GM21576 (cell line): ENCODE measurements around the gene CA10.

ENCODE experiments used
- ATAC-seq: cut with Tn5 transposase; IDR thresholded peaks from one replicate; pipeline ENCODE4 v1.9.1; 2021; ENCODE audit warnings: mild to moderate bottlenecking, moderate library complexity; ENCODE audit not compliant: unreplicated experiment

CA10 gene

DNA sequence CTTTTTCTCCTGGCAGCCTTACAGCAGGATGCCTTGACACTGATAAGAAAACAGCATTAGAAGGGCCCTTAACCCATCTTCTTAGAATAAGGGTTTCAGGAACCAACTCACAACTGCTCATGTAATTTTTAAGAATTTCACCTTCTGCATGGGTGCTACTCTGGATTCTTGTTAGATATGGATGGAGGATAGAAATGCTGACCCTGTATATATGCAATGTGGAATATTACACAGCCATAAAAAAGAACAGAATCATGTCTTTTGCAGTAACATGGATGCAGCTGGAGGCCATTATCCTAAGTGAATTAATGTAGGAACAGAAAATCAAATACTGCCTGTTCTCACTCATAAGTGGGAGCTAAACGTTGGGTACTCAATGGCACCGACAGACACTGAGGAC, 423.5 kb downstream of the CA10 start:
- ATAC-seq = no peak

DNA sequence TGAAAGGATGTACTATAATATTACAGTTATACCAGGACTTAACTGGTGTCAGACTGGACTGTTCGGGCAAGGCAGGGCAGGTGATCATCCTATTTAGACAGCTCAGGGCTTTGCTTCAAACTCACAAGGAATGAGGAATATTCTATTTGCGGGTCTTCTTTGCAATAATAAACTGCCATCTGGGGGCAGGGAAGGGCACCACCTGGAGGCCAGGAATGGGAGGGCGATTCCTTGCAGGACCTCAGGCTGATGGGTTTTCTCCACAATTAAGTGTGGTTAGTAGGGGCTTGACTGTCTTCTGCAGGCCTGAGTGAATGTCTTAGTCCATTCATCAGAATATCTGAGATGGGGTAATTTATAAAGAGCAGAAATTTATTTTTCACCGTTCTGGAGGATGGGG, 424.1 kb downstream of the CA10 start:
- ATAC-seq = no peak

DNA sequence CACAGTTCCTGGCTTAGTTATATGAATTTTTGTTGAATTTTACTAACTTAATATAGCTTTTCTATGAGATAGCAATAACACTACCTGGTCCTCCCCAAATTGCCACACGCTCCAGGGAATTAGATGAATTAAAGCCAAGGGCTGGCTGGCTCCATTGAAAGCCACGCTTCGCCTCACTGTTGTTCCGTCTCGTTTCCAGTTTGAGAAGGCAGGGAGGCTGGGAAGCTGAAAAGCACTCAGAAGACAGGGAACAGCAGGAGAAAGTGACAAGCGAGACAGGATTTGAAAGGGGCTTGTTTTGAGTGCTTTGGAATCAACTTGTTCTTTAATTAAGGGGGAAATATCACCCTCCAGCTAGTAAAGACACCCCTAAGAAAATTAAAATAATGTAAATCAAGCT, 425.3 kb downstream of the CA10 start:
- no peak for ATAC-seq

- no peak for ATAC-seq
Observed at GRCh38 chr17:51731941-51732722, 426.4 kb downstream of the CA10 start.

GRCh38 chr17:51730303-51731050, 428.0 kb downstream of the CA10 start:
- no peak for ATAC-seq

- ATAC-seq = peak; percentile 76
Observed at GRCh38 chr17:51725185-51725584, 433.3 kb downstream of the CA10 start.

DNA sequence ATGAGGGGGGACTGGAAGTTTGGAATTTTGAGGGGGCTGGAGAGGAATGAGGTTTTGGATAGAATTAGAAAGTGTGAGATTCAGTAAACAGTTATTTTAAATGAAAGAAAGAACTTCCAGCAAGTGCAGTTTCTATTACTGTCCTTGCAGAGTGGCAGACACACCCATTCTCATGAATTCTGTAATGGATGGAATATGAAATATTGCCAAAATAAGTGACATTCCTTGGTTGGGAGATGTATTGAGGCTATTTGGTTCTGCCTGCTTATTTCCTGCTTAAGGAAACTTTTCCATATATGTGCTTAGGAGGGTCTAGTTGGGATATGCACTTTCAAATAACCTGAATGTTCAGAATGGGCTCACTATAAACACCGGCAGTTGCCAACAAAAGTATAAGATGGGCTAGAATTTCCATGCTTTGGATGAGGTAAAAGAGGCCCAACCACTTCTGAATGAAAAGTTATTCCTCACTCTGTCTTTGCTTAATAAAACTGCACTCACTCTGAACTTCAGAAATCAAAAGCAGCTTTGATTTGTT, 434.4 kb downstream of the CA10 start:
- ATAC-seq = no peak

DNA sequence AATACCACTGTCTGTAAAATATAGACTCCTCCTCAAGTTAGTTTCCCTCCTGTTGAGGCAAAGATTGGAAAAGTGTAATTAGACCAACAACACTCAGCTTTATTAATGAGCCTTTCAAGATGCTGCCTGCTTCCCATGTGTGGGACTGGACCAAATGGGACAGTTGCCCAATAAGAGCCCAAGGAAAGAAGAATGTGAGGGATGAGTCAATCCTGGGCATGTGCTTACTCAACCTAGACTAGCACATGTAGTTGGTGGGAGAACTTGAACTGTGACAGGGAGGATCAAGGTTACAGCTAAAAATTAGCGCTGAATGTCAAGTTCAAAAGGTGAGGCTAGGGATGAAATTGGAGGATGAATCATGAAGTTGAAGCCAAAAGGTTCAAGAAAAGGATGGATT, 435.5 kb downstream of the CA10 start:
- no peak for ATAC-seq

DNA sequence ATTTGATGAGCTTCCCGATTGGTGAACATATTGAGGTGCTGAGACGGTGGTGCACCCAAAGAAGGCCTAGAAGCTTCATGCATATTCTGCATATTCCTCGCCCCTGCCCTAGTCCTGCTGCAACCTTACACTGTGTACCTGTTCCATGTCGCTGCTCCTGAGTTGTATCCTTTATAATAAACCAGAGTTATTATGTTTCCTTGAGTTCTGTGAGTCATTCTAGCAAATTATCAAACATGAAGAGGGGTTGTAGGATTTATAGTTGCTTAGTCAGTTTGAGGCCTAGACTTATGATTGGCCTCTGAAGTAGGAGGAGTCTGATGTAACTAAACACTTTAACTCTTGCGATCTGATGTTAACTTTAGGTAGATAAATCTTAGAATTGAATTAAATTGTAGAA, 436.8 kb downstream of the CA10 start:
- no peak for ATAC-seq

- ATAC-seq = no peak
Observed at GRCh38 chr17:51720439-51720838, 438.1 kb downstream of the CA10 start.

DNA sequence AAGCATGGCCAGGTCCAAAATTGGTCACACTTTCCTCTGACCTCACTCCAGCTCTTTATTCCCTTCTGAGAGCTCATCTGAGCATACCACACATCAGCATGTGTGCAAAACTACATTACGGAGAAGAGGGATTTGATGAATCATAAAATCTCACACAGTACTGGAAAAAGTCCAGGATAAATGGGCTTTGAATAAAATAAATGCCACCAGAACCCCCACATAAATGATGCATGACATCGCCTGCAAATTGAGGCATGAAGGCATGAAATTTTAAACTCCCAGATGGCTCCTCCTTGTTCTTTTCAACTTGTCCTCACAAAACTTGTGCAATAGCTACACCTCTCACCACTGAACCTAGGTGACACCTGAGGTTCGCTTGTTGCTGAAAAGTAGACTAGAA, 439.5 kb downstream of the CA10 start:
- no peak for ATAC-seq

DNA sequence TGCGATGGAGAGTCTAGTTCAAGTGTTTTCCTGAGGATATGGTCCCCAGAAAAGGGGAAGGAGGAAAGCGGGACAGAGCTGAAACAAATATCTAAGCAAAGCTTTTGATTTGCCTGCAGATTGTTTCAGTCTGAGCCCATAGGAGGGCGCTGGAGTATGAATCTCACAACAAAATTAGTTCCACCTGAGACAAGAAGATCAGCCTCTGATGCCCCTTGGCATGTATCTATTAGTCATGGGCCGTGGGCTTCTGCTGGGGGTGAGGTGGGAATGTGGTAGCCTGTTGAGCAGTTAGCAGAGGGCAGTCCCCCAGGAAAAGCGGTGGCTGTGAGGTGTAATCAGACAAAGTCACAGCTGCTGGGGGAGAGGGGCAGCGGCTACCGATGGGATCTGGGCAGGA, 446.9 kb downstream of the CA10 start:
- no peak for ATAC-seq

GRCh38 chr17:51710634-51710979, 447.9 kb downstream of the CA10 start:
- no peak for ATAC-seq

DNA sequence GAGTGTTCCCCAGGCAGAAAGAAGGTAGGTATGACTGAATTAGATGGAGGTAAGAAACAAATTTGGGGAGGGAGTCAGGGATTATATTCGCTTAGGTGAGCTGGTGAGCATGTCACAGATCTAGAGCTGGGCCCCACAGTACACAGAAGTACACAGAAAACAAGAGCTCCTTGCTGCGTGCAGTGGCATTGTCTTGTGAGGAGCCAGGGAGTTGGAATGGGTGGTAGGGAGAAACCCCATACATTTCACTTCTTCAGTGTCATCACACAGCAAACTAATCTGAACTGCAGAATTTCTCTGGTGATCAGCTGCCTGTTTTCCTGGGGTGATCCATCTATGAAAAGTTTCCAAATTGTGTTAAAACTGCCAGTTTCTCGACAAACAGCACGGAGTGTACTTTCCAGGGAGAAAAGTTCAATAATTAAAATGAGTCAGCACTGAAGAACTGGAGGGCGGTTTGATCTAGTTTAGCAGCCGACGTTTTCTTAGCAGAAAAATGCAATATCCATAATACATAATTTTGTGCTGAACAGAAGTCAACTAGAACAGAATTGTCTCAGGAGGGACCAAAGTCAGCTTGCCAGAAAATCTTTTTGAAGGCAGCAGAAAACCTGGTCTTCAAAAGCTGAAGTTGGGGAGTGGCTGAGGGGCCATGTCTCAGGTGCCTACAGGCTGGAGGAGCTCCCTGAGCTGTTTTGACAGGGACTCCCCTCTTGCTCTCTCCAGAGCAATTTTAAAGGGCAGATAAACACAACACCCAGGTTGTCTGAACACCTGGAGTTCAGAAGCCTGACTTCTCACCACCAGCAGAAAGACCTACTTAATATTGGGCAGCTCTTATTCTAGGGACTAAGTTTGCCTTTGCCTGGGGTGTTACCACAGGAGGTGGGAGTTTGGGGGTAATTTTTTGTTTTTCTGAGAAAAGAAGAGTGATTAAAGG, 448.6 kb downstream of the CA10 start:
- ATAC-seq = no peak

GRCh38 chr17:51707216-51707615, 451.3 kb downstream of the CA10 start:
- no peak for ATAC-seq

DNA sequence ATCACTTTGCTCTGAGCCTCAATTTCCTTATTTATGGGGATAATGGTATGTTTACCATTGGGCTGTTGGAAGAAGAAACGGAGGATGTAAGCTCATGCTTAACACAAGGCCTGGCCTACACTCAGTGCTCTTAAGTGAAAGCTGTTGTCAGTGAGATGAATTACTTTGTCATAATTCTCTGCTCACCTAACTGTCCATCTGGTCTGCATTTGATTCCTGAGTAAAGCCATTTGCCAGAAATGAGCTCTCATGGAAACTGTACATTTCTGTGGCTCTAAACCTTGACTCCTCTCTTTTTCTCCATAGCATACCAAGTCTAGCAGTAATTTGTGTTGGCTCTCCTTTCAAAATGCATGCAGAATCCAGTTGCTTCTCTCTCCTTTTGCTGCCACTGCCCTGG, 452.4 kb downstream of the CA10 start:
- no peak for ATAC-seq

DNA sequence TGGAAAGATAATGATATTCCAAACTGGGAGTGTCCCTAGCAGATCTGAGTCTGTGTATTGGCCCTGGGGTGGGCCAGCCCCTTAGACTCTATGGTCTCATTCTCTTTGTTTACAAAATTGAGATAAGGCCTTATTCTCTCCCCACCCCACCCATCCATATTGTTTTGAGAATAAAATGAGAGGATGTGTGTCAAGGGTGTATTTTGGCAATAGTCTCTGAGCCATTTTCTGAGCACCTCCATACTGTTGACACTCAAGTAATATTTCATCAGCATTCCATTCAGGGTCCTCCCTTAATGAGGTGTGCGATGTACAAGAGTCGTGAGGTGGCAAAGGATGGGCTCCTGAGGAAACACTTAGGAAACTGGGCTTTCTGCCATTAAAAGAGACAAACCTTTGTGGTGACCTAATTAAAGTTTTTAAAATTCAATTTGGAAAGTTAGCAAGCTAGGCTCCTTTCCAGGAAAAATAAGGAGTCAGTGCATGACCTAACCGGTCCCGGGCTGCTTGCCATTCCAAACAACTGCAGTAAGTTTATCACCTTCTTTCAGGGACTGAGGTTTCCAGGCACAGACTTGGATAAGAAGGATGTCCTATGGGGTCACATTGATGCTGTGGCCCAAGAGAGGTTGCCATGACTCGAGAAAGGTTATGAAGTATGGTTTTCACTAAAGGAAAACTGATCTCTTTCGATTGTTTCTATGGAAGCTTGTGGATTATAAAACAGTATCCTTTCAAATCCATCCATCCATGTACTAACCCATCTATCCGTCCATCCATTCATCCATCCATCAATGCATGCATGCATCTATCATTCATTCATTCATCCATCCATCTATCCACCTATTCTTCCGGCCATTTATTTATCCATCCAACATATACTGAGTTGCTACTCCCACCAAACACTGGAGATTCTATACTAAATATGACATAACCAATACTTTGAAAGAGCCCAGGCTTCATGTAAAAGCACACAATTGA, 454.9 kb downstream of the CA10 start:
- no peak for ATAC-seq

DNA sequence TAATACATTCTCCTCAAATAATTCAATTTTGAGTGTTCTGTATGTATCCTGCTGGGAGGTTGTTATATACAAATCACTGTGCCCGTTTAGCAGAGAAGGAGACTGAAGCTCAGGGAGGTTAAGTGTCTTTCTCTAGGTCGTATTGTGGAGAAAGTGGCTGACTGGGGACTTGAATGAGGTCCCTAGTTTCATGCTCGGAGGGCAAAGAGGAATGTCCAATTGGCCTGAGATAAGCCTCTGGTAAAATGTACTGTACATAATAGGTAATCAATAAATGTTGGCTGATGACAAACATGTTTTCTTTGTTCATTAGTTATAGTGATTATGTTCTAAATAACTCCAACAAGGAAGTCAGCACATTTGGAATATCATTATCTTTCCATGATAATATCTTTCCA, 455.6 kb downstream of the CA10 start:
- ATAC-seq = no peak

DNA sequence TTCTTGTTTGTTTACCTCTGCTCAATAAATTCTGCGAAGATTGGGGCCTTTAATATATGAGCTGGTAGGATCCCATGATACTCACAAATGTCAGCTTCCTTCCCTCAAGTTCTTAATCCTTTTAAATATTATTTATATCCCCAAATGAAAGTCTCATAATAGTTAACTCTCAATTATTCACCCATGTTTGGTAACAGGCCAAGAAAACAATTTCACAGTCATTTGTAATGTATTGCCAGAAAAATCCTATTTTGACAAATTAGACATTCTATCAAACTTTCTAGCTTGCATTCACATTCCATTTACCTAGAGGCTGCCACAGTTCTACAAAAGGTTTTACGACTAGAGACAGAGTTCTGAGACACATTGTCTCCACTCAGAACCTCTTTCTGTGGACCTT, 457.0 kb downstream of the CA10 start:
- no peak for ATAC-seq
